Subcutaneous adipose tissue (tissue), 4 donors: ENCODE measurements around the gene DCBLD1. TPM values are rescaled to one million over a fixed set of nuclear protein-coding genes. Genes with fewer than 3 reads are reported as not detected.

Experiments used
- CTCF ChIP-seq: fragments of 450-650 bp; IDR thresholded peaks from one replicate; pipeline ENCODE4 v1.5.1; 2016; ENCODE audit warnings: low read depth, mild to moderate bottlenecking, control low read depth, antibody characterized with exemption, moderate library complexity
- total RNA-seq, 4 donors: library from RNA; depleted of rRNA; stranded (reverse); fragments of >200 nt; gene quantifications; one replicate each; pipeline ENCODE4 v1.1.0, GENCODE V29; 2016

Gene DCBLD1
- total RNA-seq, 4 donors from 2014 or later, result 8.8 to 22.2 (median 18.6) TPM

- TF ChIP-seq CTCF, result no peak
Measured at GRCh38 chr6:117520603-117521395, 38.3 kb downstream of the DCBLD1 start.

- no peak for TF ChIP-seq CTCF
Measured at GRCh38 chr6:117521791-117522502, 39.5 kb downstream of the DCBLD1 start.

GRCh38 chr6:117525607-117526006 is 43.1 kb downstream of the DCBLD1 start:
- TF ChIP-seq CTCF, result no peak

- no peak for TF ChIP-seq CTCF
Measured at GRCh38 chr6:117530467-117531242, 48.2 kb downstream of the DCBLD1 start.

GRCh38 chr6:117531346-117531745 is 48.9 kb downstream of the DCBLD1 start:
- TF ChIP-seq CTCF, result no peak

- TF ChIP-seq CTCF, result no peak
Measured at GRCh38 chr6:117531809-117532725, 49.6 kb downstream of the DCBLD1 start.
